ENCODE measurements around the gene HLA-DOA.

HLA-DOA gene

DNA sequence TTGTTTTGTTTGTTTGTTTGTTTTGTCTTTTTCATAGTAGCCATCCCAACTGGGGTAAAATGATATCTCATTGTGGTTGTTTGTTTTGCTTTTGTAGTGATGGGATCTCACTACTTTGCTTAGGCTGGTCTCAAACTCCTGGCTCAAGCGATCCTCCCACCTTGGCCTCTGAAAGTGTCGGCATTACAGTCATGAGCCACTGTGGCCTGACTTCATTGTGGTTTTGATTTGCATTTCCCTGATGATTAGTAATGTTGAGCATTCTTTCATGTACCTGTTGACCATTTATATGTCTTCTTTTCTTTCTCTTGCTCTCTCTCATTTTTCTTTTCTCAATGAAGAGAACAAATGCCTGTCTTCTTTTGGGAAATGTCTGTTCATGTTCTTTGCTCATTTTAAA is 30.8 kb upstream of the HLA-DOA start:
- TF ChIP-seq, protein P1, sequence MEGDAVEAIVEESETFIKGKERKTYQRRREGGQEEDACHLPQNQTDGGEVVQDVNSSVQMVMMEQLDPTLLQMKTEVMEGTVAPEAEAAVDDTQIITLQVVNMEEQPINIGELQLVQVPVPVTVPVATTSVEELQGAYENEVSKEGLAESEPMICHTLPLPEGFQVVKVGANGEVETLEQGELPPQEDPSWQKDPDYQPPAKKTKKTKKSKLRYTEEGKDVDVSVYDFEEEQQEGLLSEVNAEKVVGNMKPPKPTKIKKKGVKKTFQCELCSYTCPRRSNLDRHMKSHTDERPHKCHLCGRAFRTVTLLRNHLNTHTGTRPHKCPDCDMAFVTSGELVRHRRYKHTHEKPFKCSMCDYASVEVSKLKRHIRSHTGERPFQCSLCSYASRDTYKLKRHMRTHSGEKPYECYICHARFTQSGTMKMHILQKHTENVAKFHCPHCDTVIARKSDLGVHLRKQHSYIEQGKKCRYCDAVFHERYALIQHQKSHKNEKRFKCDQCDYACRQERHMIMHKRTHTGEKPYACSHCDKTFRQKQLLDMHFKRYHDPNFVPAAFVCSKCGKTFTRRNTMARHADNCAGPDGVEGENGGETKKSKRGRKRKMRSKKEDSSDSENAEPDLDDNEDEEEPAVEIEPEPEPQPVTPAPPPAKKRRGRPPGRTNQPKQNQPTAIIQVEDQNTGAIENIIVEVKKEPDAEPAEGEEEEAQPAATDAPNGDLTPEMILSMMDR (conservative IDR thresholded peaks at IDR 0.05; ENCODE audit: low read length): no peak
- H3K4me3 ChIP-seq (ENCODE audit: low read length): no peak overlapping the region
- DNase-seq (ENCODE audit: low read depth): no peak

DNA sequence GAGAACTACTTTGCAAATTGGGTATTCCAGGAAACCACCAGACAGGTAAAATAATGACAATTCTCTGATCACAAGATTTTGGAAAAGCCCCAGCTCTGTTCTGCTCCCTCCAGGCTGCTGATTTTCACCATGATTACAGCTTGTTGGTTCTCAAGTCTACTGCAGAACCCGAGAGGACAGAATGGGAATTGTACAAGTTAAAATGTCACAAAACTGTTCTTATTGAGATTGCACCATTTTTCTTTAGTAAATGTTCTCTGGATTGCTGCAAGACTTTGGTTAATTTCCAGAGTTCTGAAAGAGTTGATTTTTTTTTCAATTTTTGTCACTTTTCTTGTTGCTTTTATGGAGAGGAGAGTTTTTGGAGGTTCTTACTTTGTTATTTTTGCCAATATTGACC is 27.1 kb upstream of the HLA-DOA start:
- DNase-seq (ENCODE audit: low read depth): no peak
- H3K4me3 ChIP-seq (ENCODE audit: low read length): no peak overlapping the region
- TF ChIP-seq, protein P1 (conservative IDR thresholded peaks at IDR 0.05; ENCODE audit: low read length): no peak

DNA sequence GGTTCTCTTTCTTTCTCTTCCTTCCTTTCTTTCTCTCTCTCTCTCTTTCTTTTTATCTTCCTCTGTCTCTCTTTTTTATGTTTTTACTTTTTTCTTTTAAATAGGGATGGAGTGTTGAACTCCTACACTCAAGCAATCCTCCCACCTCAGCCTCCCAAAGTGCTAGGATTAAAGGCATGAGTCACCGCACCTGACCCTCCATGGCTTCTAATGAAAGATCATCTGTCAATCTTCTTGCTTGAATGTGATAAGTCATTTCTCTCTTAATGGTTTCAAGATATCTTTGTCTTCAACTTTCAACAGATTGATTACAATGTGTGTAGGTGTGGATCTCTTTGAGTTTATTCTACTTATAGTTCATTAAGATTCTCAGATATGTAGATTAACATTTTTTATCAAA is 25.2 kb upstream of the HLA-DOA start:
- no peak overlapping the region for H3K4me3 ChIP-seq (ENCODE audit: low read length)
- no peak for DNase-seq (ENCODE audit: low read depth)
- TF ChIP-seq, protein P1 (conservative IDR thresholded peaks at IDR 0.05; ENCODE audit: low read length): no peak

DNA sequence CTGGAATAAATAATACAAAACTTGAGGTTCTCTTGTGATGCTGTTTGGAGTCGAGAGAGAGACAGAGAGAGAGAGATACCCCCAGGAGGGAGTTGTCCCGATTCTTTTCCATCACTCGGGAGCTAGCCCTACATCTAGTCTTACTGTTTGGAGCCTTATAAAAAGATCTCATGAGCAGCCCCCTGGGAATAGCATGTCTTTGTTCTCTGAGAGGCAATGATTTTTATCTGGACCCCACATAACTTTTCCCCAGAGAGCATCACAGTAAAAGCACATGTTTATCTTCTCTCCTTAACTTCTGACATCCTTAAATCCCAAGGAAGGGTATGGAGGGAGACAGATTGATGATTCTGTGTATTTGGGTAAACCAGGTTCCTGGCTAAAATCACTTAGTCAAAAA is 20.9 kb upstream of the HLA-DOA start:
- DNase-seq (ENCODE audit: low read depth): no peak
- no peak overlapping the region for H3K4me3 ChIP-seq (ENCODE audit: low read length)
- TF ChIP-seq, protein P1 (conservative IDR thresholded peaks at IDR 0.05; ENCODE audit: low read length): no peak

DNA sequence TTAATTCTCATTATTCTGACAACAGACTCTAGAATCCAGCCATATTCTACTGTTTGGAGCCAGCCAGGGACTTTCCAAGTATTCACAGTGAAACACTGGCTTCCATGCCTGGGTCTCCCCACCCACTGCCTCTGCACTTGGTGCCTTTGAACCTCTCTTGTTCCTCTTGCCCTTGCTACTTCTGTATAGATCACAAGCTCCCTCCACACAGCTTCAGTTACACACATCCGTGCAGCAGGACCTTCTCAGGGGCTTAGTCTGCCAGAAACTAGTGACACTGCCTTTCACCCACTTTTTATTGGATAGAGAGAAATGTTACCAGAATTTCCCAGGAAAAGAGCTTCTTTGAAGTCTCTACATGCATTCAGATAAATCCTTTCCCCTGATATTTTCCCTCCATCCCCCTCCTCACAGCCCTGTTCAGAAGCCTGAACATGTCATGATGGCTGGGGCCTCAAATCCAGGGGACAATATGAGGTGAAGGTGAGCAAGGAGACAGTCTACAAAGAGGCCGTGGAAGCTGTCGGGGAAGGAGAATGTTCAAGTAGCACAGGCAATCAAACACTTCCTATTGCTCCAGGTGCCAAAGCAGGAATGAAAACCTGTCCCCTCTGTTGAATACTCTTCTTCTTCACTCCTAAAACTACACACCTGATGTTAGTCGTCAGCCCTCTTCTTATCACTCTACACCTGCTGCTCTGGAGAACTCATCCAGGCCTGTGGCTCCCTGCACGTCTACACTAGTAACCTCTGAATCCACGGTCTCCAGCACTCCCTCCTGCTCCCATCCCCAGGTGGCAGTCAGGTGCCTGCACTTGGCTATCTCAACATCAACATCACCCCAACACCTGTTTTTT is 20.2 kb upstream of the HLA-DOA start:
- H3K4me3 ChIP-seq (ENCODE audit: low read length): no peak overlapping the region
- TF ChIP-seq, protein P1 (conservative IDR thresholded peaks at IDR 0.05; ENCODE audit: low read length): no peak
- DNase-seq (ENCODE audit: low read depth): no peak

DNA sequence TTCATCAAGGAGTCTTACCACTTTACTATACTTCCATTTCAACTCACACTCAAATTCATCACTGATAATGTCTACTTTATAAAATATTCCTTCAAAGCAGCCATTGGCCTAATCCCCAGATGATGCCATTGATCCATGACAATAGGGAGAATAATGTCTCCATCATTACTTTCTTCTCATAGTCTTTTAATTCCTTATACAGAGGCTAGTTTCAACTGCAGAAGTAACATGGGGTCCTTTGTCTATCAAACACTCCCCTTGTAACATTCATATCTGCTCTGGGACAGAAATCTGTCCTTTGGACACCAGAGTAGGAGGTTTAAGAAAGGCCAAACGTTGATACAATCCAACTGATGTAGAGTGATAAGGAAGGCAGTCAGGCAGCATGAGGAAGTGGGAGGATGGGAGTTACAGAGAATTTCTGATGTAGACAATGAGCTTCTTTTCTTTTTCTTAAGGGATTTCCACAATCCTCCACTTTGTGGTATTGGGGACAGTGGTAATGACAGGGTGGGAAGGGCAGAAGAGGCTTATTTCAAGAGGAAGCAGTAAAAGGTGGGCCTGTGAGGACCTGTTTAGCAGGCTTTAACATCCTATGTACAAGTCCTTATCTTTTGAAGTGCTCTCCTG is 18.9 kb upstream of the HLA-DOA start:
- TF ChIP-seq, protein P1 (conservative IDR thresholded peaks at IDR 0.05; ENCODE audit: low read length): no peak
- no peak for DNase-seq (ENCODE audit: low read depth)
- no peak overlapping the region for H3K4me3 ChIP-seq (ENCODE audit: low read length)

DNA sequence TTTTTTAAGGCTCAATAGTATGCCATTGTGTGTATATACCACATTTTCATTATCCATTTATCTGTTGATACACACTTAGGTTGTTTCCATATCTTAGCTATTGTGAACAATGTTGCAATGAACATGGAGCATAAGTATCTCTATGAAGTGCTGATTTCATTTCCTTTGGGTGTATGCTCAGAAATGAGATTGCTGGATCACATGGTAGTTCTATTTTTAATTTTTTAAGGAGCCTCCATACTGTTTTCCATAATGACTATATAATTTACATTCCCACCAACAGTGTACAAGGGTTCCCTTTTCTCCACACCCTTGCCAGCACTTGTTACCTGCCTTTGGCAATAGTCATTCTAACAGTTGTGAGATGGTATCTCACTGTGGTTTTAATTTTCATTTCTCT is 15.1 kb upstream of the HLA-DOA start:
- TF ChIP-seq, protein P1 (conservative IDR thresholded peaks at IDR 0.05; ENCODE audit: low read length): no peak
- no peak for DNase-seq (ENCODE audit: low read depth)
- H3K4me3 ChIP-seq (ENCODE audit: low read length): no peak overlapping the region
